ENCODE data around the gene THEMIS.

The THEMIS gene

DNA sequence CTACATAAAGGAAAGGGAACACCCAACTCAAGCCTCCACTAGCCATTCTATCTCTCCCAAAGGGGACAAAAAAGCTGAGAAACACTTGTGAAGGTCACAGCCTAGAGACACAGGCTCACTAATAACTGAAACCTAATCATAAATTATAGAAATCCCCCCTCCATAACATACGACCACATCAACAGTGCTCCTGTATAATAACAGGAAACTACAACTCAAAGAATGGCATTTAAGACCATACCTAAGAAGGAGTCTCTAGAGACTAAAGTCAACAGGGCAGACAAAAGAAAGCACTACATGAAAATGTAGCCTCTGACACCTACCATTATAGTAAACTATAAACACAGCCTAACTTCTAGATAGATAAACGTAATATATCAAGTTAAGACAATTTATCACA, 82.7 kb downstream of the THEMIS start:
- TF ChIP-seq GATA2 (IDR thresholded peaks at IDR 0.05; ENCODE audit: low read depth, low read length) (no peak), GATA3 (IDR thresholded peaks at IDR 0.05; ENCODE audit: low read depth, low read length) (no peak)

DNA sequence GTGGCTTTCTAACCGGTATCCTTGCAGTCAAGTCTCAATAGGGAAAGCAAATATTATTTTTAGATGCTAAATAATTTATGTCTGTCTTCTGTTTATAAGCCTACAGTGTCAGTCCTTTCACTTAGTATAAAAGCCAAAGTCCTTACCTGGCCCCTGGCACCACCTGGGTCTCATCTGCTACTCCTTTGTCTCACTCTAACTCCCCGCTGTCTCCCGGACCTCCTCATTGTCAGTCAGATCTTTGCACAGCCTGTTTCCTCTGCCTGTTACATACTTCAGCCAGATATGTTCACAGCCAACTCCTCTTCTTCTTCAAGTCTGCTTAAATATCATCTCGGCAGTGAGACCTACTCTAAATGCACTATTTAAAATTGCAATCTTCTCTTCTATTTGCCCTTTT, 84.2 kb downstream of the THEMIS start:
- TF ChIP-seq GATA3 (IDR thresholded peaks at IDR 0.05; ENCODE audit: low read depth, low read length) (no peak), GATA2 (IDR thresholded peaks at IDR 0.05; ENCODE audit: low read depth, low read length) (no peak)

DNA sequence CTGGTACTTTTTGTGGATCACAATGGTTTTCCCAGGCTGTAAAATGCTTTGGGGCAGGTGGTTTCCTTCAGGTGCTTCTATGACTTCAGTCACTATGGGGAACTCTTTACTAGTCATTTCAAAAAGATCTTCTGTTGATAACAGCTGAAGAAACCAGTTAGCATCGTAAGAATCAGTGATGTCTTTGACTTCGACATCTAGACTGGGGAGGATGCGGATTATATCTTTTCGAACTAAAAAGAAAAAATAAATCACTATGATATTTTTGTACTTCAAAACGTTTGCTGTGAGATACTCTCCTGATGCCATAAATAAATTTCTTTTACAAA, 87.2 kb downstream of the THEMIS start:
- TF ChIP-seq GATA3 (IDR thresholded peaks at IDR 0.05; ENCODE audit: low read depth, low read length) = no peak
- no peak for TF ChIP-seq GATA2 (IDR thresholded peaks at IDR 0.05; ENCODE audit: low read depth, low read length)

DNA sequence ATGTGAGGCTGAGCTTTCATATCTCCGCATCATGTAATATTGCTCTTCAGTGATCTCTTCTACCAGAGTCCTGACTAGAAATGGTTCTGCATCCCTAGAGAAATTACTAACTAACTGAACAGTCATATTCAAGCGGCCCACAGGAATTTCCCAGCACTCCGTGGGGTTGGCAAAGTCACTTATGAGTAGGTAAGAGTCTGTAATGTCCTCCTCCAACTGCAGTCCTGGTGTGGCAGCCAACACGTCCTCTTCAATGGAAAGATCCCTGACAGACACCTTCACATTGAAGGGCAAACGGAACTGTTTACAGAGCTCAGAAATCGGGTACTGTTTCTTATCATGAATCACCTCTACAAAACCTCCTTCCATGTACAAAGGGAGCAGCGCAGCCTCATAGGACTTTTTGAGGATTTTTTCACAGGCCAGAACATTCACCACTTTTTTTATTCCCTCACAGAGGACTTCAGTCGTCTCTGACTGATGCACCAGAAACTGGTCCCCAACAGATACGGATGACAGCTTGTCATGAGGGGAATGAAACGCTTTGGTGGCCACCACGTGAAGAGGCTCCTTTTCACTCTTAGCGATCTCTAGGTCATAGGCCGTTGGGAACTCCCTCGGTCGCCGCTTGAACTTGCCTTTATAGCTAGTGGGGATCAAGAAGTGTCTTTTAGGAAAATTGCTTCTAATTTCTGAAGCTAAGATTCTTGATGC, 87.7 kb downstream of the THEMIS start:
- no peak for TF ChIP-seq GATA2 (IDR thresholded peaks at IDR 0.05; ENCODE audit: low read depth, low read length)
- no peak for TF ChIP-seq GATA3 (IDR thresholded peaks at IDR 0.05; ENCODE audit: low read depth, low read length)

DNA sequence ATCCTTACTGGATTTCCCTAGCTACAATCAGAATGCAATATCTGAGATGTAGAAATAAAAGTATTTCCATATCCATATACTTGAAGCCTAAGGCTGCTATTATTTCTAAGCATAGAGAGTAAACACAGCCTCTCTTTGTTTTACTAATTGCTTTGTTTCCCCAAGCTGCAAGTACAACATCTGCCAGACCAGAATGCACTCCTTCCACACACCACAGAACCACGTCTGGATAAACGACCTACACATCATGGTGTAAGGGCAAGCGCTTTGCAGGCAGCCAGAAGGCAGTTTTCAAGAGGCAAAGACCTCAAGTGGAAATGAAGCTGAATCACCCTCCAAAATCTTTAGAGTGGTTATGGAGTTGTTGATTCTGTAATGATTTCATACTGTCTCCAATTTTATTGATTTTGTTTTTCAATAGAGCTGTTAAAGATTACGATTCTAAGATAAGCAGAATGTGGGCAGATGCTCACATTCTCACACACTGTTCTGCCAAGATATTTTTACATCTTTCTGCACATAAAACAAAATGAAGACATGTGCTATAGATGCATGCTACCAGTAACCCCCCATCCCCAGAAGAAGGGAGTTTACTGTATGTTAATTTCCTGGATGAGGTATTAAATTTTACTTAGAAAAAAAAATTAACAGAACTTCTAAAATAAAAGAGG, 88.8 kb downstream of the THEMIS start:
- TF ChIP-seq GATA3 (IDR thresholded peaks at IDR 0.05; ENCODE audit: low read depth, low read length) (no peak), GATA2 (IDR thresholded peaks at IDR 0.05; ENCODE audit: low read depth, low read length) (no peak)

DNA sequence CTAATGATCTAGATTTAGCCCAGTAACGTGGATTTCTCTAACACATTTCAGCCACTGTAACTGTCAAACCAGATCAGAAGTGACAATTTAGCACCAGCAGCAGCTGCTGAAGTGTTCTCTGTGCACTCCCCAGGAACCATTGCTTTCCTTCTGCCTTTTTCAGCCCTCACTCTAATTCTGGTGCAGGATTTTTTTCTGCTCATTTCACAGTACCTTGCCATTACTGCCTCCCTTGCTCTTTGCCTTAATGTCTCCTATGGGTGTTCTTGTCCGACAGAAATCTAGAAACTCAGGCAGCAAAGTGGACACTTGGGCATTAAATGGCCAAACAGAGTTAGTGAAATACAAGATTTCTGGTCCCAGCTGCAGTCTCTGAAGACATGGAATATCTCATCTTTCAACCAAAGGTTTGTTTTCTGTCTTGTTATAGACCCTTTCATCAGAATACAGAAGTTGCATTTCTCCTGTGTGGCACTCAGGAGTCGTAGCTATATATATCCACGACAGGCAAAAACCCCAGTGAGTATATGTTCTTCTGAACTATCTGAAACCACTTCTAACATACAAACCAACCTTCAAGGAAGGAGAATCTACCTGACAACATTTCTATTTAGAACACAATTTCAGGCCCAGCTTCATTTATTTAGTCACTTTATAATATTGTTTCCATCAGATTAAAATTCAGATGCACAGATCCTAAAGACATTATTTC, 92.9 kb downstream of the THEMIS start:
- TF ChIP-seq GATA3 (IDR thresholded peaks at IDR 0.05; ENCODE audit: low read depth, low read length) = no peak
- no peak for TF ChIP-seq GATA2 (IDR thresholded peaks at IDR 0.05; ENCODE audit: low read depth, low read length)

- TF ChIP-seq GATA2 (IDR thresholded peaks at IDR 0.05; ENCODE audit: low read depth, low read length) = no peak
These were observed 104.1 kb downstream of the THEMIS start for GRCh38 chr6:127796713-127797112.

- TF ChIP-seq GATA2 (IDR thresholded peaks at IDR 0.05; ENCODE audit: low read depth, low read length) = no peak
These were observed 106.5 kb downstream of the THEMIS start for GRCh38 chr6:127794405-127794804.

DNA sequence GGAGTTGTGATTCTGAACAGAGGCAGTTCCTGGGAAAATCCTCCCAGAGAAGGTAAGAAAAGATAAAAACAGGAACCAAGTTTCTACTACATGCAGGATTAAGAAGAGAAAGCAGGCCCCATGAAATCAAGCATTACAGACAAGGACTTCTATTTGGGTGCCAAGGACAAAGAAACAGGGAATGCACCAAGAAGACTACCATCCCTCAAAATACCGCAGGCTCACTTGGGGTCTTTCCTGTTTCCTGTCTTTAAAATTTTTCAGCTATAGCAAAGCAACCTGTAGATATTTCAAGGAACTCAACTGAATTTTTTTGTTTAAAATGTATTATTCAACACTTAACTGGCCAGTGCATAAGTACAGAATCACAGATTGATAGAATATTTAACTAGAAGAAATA, 107.5 kb downstream of the THEMIS start:
- no peak for TF ChIP-seq GATA2 (IDR thresholded peaks at IDR 0.05; ENCODE audit: low read depth, low read length)
- no peak for TF ChIP-seq GATA3 (IDR thresholded peaks at IDR 0.05; ENCODE audit: low read depth, low read length)

DNA sequence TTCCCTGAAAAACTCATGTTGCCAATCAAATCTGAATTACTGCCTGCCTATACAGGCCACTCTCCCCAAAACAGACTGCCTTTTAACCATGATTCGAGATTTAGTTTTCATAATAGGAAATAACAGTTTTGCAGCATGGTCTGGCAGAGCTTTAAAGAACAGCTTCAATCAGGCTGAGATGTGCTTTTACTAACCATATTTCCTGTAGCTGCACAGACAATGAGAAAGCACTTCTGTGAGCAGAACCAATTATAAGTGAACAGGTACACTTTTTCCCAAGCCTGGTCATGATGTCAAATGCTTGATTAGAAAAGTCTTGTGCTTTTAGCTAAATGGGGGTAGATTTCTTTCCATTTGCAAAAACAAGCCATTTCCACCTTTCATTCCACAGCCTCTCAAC, 108.2 kb downstream of the THEMIS start:
- no peak for TF ChIP-seq GATA2 (IDR thresholded peaks at IDR 0.05; ENCODE audit: low read depth, low read length)
- no peak for TF ChIP-seq GATA3 (IDR thresholded peaks at IDR 0.05; ENCODE audit: low read depth, low read length)

GRCh38 chr6:127791779-127792528, 108.9 kb downstream of the THEMIS start:
- TF ChIP-seq GATA3 (IDR thresholded peaks at IDR 0.05; ENCODE audit: low read depth, low read length) (no peak), GATA2 (IDR thresholded peaks at IDR 0.05; ENCODE audit: low read depth, low read length) (no peak)

DNA sequence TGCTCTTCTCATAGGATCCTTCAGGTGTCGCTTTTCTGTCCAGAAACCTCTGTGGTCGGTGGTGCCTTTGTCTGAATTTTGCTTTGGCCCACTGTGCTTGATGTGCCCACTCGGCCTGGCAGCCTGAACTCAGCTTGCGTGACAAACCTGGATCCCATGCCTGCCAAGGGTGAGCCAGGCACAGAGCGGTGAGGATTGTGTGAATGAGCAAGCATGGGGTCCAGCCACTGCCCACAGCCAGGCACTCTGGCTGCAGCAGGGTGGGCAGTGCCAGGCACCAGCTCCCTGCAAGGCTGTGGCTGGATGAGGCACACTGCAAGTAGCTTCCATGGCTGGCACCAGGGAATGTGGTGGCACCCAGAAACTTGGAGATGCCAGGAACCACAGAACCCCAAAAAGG, 110.3 kb downstream of the THEMIS start:
- no peak for TF ChIP-seq GATA2 (IDR thresholded peaks at IDR 0.05; ENCODE audit: low read depth, low read length)
- no peak for TF ChIP-seq GATA3 (IDR thresholded peaks at IDR 0.05; ENCODE audit: low read depth, low read length)

DNA sequence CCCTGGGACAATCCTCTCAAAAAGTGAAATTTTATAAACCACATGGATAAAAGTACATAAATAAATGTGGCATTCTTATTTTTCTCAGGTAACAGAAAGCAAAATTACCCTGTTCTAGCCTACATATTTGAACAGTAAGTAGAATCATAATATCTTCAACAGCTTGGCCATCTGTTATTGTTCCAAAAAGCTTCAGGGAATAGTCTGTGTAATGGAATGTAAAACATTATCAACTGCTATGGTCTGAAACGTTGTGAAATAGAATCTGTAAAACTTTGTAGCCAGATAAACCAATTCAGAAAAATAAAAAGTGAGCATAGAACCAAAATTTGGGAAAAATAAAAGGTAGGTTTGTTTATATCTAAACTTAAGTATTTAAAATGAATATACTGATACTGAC, 114.7 kb downstream of the THEMIS start:
- TF ChIP-seq GATA2 (IDR thresholded peaks at IDR 0.05; ENCODE audit: low read depth, low read length) (no peak), GATA3 (IDR thresholded peaks at IDR 0.05; ENCODE audit: low read depth, low read length) (no peak)

DNA sequence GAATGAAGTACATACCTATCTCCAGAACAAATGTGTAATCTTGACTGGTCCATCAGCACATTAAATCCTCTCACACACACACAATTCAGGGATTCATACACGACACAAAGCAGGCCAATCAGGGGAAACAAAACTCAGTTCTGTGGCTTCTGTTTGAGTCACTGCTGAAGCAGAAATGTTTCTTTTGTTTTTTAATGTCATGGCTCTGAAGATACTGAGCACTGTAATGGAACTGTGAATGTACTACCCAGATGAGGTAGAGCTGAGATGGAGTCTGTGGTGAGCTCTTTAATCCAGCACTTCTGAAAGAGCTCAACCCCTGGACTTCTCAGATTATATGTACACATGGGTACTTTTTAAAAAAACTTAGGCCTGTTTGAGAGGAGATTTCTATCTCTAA, 116.4 kb downstream of the THEMIS start:
- TF ChIP-seq GATA3 (IDR thresholded peaks at IDR 0.05; ENCODE audit: low read depth, low read length) (no peak), GATA2 (IDR thresholded peaks at IDR 0.05; ENCODE audit: low read depth, low read length) (no peak)
